GM12878 (cell line): Measurements from ENCODE around the gene SEMA4G. TPM values are rescaled to one million over a fixed set of nuclear protein-coding genes. Genes with fewer than 3 reads are reported as not detected.

Experiments used
- ATAC-seq: fragments of 200-7000 bp; cut with Tn5 transposase; 3 replicates; pipeline ENCODE4 v1.9.1; 2020; ENCODE audit warnings: mild to moderate bottlenecking, moderate library complexity
- BruUV-seq: library from RNA; stranded (reverse); fragments of 400-500 nt; replicated peaks from 2 replicates; lab custom pipeline; 2021; lab: Mats Ljungman, UMichigan
- CTCF ChIA-PET: fragments of 300-600 bp; sonication (Branson Sonifier 250); formaldehyde crosslinking; extraction: SDS; loops from one replicate; lab custom pipeline; 2021; ENCODE audit warnings: inconsistent platforms; lab: Yijun Ruan, JAX
- POLR2A ChIA-PET: fragments of 350-600 bp; formaldehyde crosslinking; extraction: SDS; loops from one replicate; lab custom pipeline; 2021; ENCODE audit warnings: inconsistent platforms; lab: Charles Lee
- RAD21 ChIA-PET: fragments of 300-600 bp; sonication (Branson Sonifier 250); formaldehyde crosslinking; loops from one replicate; lab custom pipeline; 2023; ENCODE audit warnings: antibody characterized with exemption; ENCODE audit not compliant: unreplicated experiment; lab: Charles Lee
- SMC1A ChIA-PET: fragments of 300-600 bp; sonication (Branson Sonifier 250); formaldehyde crosslinking; loops from one replicate; lab custom pipeline; 2023; ENCODE audit not compliant: unreplicated experiment, uncharacterized antibody; lab: Charles Lee
- DNase-seq: peaks from one replicate; pipeline ENCODE4 v3.0.0-alpha.2; 2011; ENCODE audit warnings: low read depth, low spot score
- FAIRE-seq: peaks from 3 replicates; lab custom pipeline; 2011; peaks lifted over from hg19 to GRCh38; lab: Jason Lieb, UNC
- H2AFZ ChIP-seq: 2 replicates; pipeline ENCODE4 v1.6.0; 2011; ENCODE audit warnings: low read depth, low read length, control low read depth; ENCODE audit not compliant: control insufficient read depth
- H3K27ac ChIP-seq: 2 replicates; pipeline ENCODE4 v1.5.1; 2011; ENCODE audit warnings: control low read depth; ENCODE audit not compliant: control insufficient read depth, insufficient read depth
- H3K27me3 ChIP-seq, 2 experiments: replicated peaks in 1 of 2; 2 replicates each; pipeline versions ENCODE4 v1.6.0 to v1.6.1; 2011; ENCODE audit warnings: low read length in 1 of 2; ENCODE audit not compliant: control insufficient read depth in 2 of 2, insufficient read depth in 2 of 2
- H3K36me3 ChIP-seq, 2 experiments: 2 replicates each; pipeline ENCODE4 v1.5.1; 2011; ENCODE audit warnings: low read length in 1 of 2; ENCODE audit not compliant: control insufficient read depth in 2 of 2, insufficient read depth in 2 of 2
- H3K4me1 ChIP-seq: 2 replicates; pipeline ENCODE4 v1.6.1; 2011; ENCODE audit warnings: mild to moderate bottlenecking, low read length, moderate library complexity, mixed read lengths; ENCODE audit not compliant: control insufficient read depth, insufficient read depth
- H3K4me2 ChIP-seq: 2 replicates; pipeline ENCODE4 v1.6.0; 2011; ENCODE audit warnings: control low read depth; ENCODE audit not compliant: control insufficient read depth, insufficient read depth
- H3K4me3 ChIP-seq: fragments of 200-600 bp; sonication (generic); 2 replicates; pipeline ENCODE4 v1.5.1; 2016
- H3K79me2 ChIP-seq: 2 replicates; pipeline ENCODE4 v1.6.0; 2011; ENCODE audit warnings: low read length; ENCODE audit not compliant: control insufficient read depth, insufficient read depth
- H3K9ac ChIP-seq: 2 replicates; pipeline ENCODE4 v1.8.0; 2011; ENCODE audit warnings: low read length, control low read depth, mixed read lengths; ENCODE audit not compliant: control insufficient read depth, insufficient read depth
- H3K9me3 ChIP-seq: replicated peaks from 3 replicates; pipeline ENCODE4 v1.5.1; 2011; ENCODE audit warnings: mild to moderate bottlenecking, low read length; ENCODE audit not compliant: control insufficient read depth, insufficient read depth
- H4K20me1 ChIP-seq: 2 replicates; pipeline ENCODE4 v1.6.0; 2011; ENCODE audit not compliant: control insufficient read depth, insufficient read depth
- BACH1 ChIP-seq: fragments of 450-650 bp; IDR thresholded peaks from 2 replicates; pipeline ENCODE4 v1.6.1; 2017; ENCODE audit warnings: mild to moderate bottlenecking, borderline replicate concordance
- CTCF ChIP-seq, 3 experiments: IDR thresholded peaks in 2 of 3; conservative IDR thresholded peaks in 1 of 3; 2 replicates each; pipeline ENCODE4 v1.5.1; 2011; ENCODE audit warnings: low read depth in 3 of 3, low read length in 3 of 3, mild to moderate bottlenecking in 3 of 3, control low read depth in 2 of 3, moderate library complexity in 2 of 3, inconsistent platforms in 1 of 3, mixed read lengths in 1 of 3; ENCODE audit not compliant: control insufficient read depth in 2 of 3, insufficient read depth in 1 of 3; ENCODE audit errors: extremely low read depth in 1 of 3
- JUND ChIP-seq: IDR thresholded peaks from 2 replicates; pipeline ENCODE4 v1.6.1; 2012; ENCODE audit warnings: low read depth, mild to moderate bottlenecking, low read length, improper control_type of control experiment, moderate library complexity
- MEF2A ChIP-seq: IDR thresholded peaks from 2 replicates; pipeline ENCODE4 v1.6.1; 2011; ENCODE audit warnings: low read depth, mild to moderate bottlenecking, low read length, moderate library complexity; ENCODE audit not compliant: insufficient read depth
- PRDM15 ChIP-seq: fragments of 450-650 bp; formaldehyde crosslinking; IDR thresholded peaks from 2 replicates; pipeline ENCODE4 v1.4.0; 2020; ENCODE audit warnings: mild to moderate bottlenecking, moderate library complexity
- SMC3 ChIP-seq: IDR thresholded peaks from 2 replicates; pipeline ENCODE4 v1.6.1; 2011; ENCODE audit warnings: low read length, improper control_type of control experiment, borderline replicate concordance
- ZNF24 ChIP-seq: fragments of 450-650 bp; IDR thresholded peaks from 2 replicates; pipeline ENCODE4 v1.6.1; 2017; ENCODE audit warnings: antibody characterized with exemption, mild to moderate bottlenecking
- ZNF384 ChIP-seq: IDR thresholded peaks from 2 replicates; pipeline ENCODE4 v1.6.1; 2012; ENCODE audit warnings: low read depth, mild to moderate bottlenecking, low read length, improper control_type of control experiment, borderline replicate concordance
- WGBS: methylation state at CpG from one replicate; pipeline ENCODE4 v1.1.6; 2016; ENCODE audit warnings: low lambda C conversion rate; ENCODE audit not compliant: insufficient replicate concordance, insufficient coverage; ENCODE audit errors: missing lambda C conversion rate; 5-methylcytosine and 5-hydroxymethylcytosine counted together
- in situ Hi-C: fragments of 300-500 bp; cut with MboI; formaldehyde crosslinking; loops from 9 replicates; pipeline ENCODE4 v1.14.3; 2018; ENCODE audit warnings: mixed read lengths
- intact Hi-C: fragments of 100-400 bp; cut with micrococcal nuclease; formaldehyde crosslinking; loops from one replicate; pipeline ENCODE4 v1.14.2; 2022; ENCODE audit not compliant: unreplicated experiment
- polyA plus RNA-seq, 11 experiments: library from polyadenylated mRNA; depleted of rRNA in 4 of 11; unstranded in 6 of 11; stranded (reverse) in 5 of 11; fragments of >200 nt; fragmentation: Nextera tagmentation in 4 of 11; fragmentation: Illumina TruSeq in 1 of 11; extraction: Ambion mirVana in 4 of 11; extraction: Trizol in 1 of 11; gene quantifications; 1 replicate in 1 of 11; 2 replicates in 10 of 11; pipeline versions ENCODE4 v1.2.1 to v1.2.3, GENCODE V29; 2011 to 2016; ENCODE audit warnings: inconsistent platforms in 2 of 11, missing spikeins in 2 of 11, low read depth in 1 of 11
- total RNA-seq, 4 experiments: library from RNA; depleted of rRNA in 3 of 4; stranded (reverse); fragments of >200 nt in 3 of 4; fragmentation: Illumina TruSeq in 1 of 4; extraction: Trizol in 1 of 4; gene quantifications; 2 replicates each; pipeline versions ENCODE4 v1.2.1 to v1.2.3, GENCODE V29; 2013 to 2021

Gene SEMA4G
- total and polyA plus RNA-seq, 10 of the 15 experiments (the other 5 are each of a cell fraction or from before 2014, with no cell fraction given) = 0.09 to 2.3 (median 0.44) TPM; not detected in 4

- SMC1A ChIA-PET = interaction anchor here (1.0 kb wide), 1 partner anchor 13 kb away, joined by 4 read pairs; no protein-coding TSS in a partner anchor
- no peak for DNase-seq
- Histone ChIP-seq H3K9ac (no peak overlapping the region), H4K20me1 (no peaks in the 10 kb centered on the region), H3K27me3 (no peaks in the 10 kb centered on the region), H3K4me3 (no peak overlapping the region), H3K79me2 (no peaks in the 10 kb centered on the region), H3K27ac (no peak overlapping the region), H2AFZ (no peak overlapping the region), H3K36me3 (peaks cover 0 to 35% of the 10 kb centered on the region in 2 experiments; a peak in 3 of 4 replicates), H3K4me1 (no peaks in the 10 kb centered on the region), H3K9me3 (no peaks in the 10 kb centered on the region), H3K4me2 (no peak overlapping the region)
- in situ Hi-C loops (no loop called here), intact Hi-C loops (no loop called here)
- 100% methylated on average over 3 of the region's 3 CpGs for WGBS
- CTCF ChIA-PET = interaction anchor here (1.0 to 1.4 kb wide), 6 partner anchors 9 to 45 kb away, joined by 3 to 5 read pairs (median 4); no protein-coding TSS in a partner anchor
- no TSS peak for BruUV-seq
- no peak for TF ChIP-seq MEF2A
- TF ChIP-seq BACH1 = no peak
- TF ChIP-seq CTCF (IDR thresholded peaks at IDR 0.05 in 2 of 3, conservative IDR thresholded peaks at IDR 0.05 in 1 of 3; ENCODE audit: control insufficient read depth in 2 of 3, extremely low read depth in 1 of 3, insufficient read depth in 1 of 3, low read depth in 3 of 3, low read length in 3 of 3) = peak; percentile 32 to 53 (median 41); a peak in 5 of 6 replicates
- peak; percentile 19; the same call in 1 of the 2 replicates for TF ChIP-seq SMC3
- TF ChIP-seq PRDM15 (CRISPR knock-in tag) = no peak
- TF ChIP-seq ZNF24 = no peak
- no peak for TF ChIP-seq JUND
- 0 out of 2 replicates have a peak, but pooled peaks have one; percentile 20 for TF ChIP-seq ZNF384
- ATAC-seq = peak; percentile 40; the same call in 1 of the 3 replicates
- FAIRE-seq = no peak
- POLR2A ChIA-PET = interaction anchor here (0.5 kb wide), 1 partner anchor 40 kb away, joined by 5 read pairs; no protein-coding TSS in a partner anchor
- RAD21 ChIA-PET = no interaction called here
These were observed 35.1 kb upstream of the SEMA4G start for GRCh38 chr10:100934084-100934659.
